SU-DHL-6 (cell line): ENCODE data around the gene CPNE2.
"Not testable (repeated sequence)": the region's sequence is repeated elsewhere in the genome, so short reads cannot be mapped to it uniquely, and the experiment has no call there.

ENCODE experiments used
- CTCF ChIP-seq: fragments of 200-600 bp; sonication (generic); IDR thresholded peaks from one replicate; pipeline ENCODE4 v1.5.1; 2017; ENCODE audit warnings: antibody characterized with exemption, mild to moderate bottlenecking, low read length, moderate library complexity; ENCODE audit not compliant: insufficient read depth, poor library complexity, severe bottlenecking
- EZH2phosphoT487 ChIP-seq: fragments of 200-600 bp; sonication (generic), shearing (Covaris generic); conservative IDR thresholded peaks from 2 replicates; pipeline ENCODE4 v1.6.1; 2018; ENCODE audit warnings: mild to moderate bottlenecking, antibody characterized with exemption, low read length, moderate library complexity, mixed read lengths

DNA sequence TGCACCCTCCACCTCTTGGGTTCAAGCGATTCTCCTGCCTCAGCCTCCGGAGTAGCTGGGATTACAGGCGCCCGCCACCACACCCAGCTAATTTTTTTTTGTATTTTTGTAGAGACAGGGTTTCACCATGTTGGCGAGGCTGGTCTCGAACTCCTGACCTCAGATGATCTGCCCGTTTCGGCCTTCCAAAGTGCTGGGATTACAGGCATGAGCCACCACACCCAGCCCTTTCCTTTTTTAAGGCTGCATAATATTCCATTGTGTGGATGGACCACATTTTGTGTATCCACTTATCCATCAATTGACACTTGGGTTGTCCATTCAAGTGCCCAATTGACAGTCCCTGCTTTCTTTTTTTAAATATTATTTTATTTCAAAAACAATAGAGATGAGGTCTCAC, 29.2 kb upstream of the CPNE2 start:
- not testable (repeated sequence) for TF ChIP-seq EZH2phosphoT487, CTCF
